Measurements from ENCODE around the gene SMYD2.
A peak's percentile ranks its signal among the peaks of the same experiment; 100 is the strongest.

Gene SMYD2

DNA sequence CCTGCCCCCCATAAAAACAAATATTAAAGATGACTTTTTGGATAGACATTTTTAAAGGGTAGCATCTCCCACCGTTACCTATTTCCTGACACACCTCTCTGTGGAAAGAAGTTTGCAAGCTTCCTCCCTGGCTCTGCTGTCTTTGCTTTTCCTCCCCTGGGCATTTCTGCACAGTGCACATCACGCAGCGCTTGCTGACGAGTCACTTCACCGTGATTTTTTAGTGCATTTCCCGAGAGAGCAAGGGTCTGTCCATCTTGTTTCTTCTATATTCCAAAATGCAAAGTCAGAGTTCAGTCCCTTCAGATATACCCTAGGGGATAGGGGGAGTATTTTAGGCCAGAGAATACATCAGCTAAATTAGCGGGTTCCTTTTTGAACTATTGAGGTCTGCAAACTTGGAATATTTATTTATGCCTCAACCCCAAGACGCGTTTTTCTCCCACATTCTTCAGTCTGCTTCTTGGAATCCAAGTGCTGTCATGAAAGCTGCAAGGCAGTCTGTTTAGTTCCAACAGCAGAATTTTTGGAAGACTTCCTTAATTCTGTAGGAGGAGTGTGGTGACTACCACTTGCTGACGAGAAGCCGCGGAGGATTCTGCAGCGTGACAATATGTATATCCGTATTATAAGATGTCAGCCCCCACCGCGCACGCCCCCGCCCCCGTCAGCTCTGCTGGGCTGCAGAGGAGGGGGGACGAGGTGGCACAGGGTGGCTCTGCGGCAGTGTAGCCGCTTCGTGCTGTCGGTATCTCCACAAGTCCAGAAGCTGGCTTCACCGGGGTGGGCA is 22.4 kb downstream of the SMYD2 start:
- DNase-seq: no peak

DNA sequence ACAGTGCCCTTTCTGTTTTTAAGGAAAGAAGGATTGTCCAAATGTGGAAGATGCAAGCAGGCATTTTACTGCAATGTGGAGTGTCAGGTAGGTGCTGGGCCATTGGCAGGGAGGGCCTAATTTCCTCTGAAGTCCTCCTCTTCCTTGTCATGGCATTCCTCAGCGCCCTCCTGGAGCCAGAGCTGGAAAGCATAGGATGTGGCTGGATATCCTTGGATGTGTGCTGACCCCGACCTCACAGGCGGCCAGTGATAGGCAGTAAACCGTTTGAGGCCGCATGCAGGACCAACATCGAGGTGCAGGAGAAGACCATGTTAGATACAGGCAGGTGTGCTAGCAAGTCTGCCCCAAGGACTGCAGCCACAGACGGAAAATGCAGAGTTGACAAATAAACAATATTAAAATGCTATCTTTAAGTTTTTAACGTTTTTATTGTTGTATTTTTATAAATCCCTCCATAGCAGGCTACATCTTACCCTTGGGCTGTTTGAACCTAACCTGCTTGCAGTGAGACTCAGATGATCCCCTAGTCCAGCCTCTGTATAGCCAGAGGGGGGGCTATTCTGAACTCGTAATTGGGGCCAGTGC is 24.3 kb downstream of the SMYD2 start:
- DNase-seq: no peak

- DNase-seq: no peak
These were observed 25.3 kb downstream of the SMYD2 start for GRCh38 chr1:214306269-214306668.

DNA sequence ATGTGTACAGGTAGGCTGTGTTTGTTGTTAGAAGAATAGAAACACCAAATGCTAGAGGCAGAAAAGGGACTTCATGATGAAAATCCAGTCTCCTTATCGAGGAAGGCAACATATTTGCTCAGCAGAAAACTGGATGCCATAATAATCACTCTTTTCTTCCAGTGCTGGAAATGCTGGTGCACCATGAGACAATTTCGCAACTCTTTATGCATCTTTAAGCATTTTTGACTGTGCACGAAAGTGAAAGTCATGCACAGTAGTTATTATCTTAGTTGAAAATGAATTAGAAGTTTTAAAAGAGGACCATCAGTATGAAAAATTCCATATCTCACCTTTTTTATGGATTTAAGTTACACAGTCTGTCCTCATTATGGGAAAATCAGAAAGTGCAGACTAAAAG is 29.1 kb downstream of the SMYD2 start:
- peak; percentile 78 for DNase-seq

DNA sequence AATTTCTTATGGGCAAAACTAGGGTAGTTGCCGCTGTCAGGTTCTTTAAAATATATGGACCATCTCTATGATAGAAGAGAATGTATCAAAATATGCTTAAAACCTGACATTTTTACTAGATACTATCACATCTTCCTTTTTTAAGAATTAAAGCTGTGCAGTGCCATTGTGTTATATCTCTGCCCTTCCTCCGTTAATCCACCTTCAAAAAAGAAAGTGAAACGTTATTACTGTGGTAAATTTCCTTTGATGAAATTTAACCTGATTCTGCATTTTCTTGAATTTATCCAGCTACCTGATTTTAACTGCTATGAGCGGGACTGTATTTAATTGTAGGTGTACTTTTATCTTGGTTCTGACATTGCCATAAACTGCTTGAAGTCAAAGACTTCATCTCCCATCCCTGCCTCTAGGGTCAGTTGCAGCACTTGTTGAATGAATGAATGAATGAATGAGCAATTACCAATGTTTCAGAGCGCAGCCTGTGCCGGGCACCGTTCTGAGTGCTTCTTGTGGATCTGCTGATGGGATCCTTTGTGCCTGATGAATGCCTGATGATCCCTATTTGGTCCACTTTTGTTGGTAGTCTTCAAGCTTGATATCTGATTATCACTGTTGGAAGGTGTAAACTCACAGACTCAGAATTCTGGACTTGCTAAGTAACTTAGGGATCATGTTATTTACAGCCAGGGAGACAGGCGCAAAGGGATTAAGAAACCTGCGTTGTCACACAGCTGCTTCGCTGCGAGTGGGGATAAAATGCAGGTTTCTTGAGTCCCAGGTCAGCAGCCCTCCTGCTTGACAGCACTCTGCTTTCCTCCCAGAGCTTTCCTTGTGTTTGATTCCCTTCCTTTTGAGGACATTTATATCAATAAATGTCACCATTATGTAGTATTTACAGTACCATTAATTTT is 30.1 kb downstream of the SMYD2 start:
- DNase-seq: peak; percentile 64

GRCh38 chr1:214312530-214313051 is 31.6 kb downstream of the SMYD2 start:
- no peak for DNase-seq

GRCh38 chr1:214314178-214314843 is 33.4 kb downstream of the SMYD2 start:
- no peak for DNase-seq

GRCh38 chr1:214316593-214316992 is 35.6 kb downstream of the SMYD2 start:
- no peak for DNase-seq

DNA sequence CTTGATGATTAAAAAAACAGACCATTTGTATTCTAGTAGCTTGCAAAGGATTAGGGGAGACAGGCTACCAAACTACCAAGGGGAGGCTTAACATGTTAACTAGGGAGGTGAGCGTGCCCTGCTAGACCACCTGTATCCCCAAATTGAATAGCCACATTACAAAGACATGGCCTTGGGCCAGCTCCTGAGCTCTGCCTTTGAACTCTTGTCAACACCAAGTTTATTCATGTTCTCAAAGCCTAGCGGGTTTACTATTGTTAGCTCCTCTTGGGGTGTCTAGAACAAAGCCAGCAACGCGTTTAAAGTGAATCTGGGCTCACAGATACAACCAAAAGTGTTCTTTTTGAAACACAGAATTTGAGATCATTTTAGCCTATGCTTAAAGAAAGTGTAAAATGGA is 36.3 kb downstream of the SMYD2 start:
- DNase-seq: no peak

GRCh38 chr1:214317734-214318133 is 36.8 kb downstream of the SMYD2 start:
- DNase-seq: no peak

GRCh38 chr1:214318356-214318755 is 37.4 kb downstream of the SMYD2 start:
- no peak for DNase-seq

DNA sequence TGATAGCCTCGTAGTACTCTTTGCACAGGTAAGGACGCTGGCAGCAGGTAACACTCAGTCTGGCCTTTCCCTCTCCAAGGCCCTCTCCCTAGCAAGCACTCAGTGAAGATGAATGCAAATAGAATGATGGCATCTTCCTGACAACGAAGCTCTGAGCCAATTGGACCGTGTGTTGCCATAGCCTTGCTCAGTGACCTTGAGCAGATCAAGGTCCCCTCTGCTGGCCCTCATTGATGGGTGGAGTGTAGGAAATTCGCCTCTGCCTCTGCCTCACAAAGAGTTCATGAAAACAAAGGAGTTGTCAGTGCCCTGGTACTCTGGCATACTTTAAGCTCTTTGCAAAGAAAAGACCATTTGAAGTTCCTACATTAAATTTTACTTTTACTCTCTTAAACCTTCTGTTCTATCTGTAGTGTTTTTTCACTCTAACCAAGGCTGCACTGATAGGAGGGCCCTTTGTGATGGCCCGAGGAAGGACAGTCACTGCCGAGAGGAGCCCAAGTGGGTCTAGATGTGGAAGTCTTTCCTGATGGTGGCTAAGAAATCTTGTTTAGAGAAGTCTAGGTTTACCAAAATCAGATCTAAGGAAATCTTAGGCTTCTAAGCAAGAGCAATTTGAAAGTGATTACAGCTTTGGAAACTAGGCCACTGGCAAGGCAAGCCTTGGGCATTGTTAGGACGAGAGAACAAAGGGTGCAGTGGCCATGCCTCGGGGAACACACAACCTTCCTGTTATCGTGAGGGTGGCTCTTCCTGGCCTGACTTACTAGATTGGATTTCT is 38.2 kb downstream of the SMYD2 start:
- no peak for DNase-seq

GRCh38 chr1:214319938-214320337 is 39.0 kb downstream of the SMYD2 start:
- DNase-seq: peak; percentile 7

DNA sequence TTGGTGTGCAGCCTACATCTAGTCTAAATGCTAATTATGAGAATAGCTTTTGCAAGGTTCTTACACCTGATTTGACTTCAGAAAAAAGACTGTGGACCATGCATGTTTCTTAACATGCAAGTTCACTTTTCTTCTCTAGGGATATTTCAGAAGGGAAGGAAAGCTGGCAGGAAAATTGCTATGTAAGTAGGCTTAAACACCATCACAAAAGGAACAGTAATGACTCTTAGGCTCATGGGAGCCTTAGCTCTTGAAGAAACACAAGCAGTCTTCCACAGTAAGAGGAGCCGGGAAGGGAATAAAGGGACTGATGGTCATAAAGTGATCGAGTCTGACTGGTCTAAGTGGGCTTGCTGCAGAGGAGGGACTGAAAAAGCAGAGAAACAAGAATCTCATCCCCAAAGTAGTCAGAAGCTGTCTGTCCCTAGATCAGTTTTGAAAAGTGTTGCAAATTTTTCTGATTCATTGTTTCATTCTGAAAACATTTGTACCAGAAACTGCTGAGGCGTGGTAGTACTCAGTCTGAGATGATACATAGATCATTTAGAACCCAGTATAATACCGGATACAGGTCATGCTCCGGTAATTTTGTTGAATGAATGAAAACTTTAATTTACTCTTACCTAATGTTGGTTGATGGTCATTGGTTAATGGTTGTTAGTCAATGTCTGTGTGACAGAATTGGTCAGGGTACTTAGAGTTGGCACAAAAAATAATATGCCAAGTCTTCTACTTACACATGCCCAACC is 40.9 kb downstream of the SMYD2 start:
- DNase-seq: no peak

DNA sequence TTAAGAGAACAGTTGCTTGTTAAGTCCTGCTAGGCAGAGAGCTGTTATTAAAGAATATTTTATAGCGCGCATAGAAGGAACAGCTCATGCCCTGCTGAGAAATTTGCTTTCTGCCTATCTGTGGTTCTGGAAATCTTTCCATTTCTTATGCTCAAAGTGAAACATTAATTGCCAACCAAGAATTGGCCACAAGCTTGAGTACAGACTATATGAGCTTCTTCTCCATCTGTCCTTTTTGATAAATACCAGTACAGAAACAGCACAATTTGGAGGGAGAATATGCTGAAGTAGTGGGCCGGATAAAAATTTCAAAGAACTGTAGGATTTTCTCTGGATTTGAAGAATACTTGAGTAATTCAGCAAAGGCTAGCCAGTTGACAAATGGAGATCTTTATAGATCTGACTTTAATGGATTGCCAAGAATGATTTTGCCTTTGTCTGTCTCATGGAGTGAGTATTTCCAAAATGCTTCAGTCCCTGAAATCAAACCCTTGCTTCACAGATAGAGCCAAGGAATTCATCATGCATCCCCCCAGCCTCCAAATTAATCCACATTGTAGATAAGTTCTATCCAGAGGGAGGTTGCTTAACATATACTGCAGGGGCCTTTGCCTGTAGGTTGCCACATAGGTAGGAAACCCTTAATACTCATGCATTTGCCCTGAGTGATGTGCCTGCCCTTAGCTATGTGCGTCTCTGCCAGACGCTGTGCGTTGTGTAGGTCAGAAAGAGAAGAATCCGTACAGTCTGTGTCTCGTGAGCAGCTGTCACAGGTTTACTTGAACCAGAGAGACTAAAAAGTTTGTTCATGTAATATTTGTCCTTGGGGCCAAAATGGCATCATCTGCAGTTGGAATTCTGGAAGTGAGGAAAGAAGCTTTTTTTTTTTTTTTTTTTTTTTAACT is 44.2 kb downstream of the SMYD2 start:
- no peak for DNase-seq

DNA sequence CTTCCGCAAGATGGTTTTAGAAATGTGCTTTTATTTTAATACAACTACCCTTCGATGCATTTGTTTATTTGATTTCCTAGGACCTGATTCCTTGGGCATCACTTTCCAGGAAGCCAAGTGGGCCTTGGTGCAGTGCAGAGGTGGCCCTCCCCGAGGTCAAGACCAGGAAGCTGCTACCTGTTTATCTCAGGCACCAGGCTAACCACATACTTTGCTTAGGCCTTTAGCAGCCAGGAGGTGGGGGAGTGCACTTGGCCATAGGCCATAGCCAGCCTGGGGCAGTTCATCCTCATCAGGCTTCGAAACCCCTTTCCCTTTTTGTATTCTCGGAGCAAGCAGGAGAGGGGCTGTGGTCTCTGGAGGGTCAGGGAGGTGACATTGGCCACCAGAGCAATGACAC is 45.4 kb downstream of the SMYD2 start:
- DNase-seq: peak; percentile 77

DNA sequence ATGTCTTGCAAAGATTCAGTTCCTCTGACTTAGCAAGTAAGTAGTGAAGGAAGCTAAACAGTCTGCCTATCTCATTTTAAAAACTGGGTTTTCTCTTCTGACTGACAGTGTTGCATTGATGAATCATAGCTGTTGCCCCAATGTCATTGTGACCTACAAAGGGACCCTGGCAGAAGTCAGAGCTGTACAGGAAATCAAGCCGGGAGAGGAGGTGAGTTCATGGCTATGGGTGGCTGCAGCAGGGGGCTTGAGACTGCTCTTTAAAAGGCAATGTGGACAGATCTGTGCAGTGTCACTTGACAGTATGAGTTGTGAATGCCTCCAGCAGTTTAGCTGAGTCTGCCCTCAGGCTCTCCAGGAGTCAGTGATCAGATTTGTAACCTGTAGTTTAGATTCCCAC is 46.6 kb downstream of the SMYD2 start:
- peak; percentile 61 for DNase-seq

DNA sequence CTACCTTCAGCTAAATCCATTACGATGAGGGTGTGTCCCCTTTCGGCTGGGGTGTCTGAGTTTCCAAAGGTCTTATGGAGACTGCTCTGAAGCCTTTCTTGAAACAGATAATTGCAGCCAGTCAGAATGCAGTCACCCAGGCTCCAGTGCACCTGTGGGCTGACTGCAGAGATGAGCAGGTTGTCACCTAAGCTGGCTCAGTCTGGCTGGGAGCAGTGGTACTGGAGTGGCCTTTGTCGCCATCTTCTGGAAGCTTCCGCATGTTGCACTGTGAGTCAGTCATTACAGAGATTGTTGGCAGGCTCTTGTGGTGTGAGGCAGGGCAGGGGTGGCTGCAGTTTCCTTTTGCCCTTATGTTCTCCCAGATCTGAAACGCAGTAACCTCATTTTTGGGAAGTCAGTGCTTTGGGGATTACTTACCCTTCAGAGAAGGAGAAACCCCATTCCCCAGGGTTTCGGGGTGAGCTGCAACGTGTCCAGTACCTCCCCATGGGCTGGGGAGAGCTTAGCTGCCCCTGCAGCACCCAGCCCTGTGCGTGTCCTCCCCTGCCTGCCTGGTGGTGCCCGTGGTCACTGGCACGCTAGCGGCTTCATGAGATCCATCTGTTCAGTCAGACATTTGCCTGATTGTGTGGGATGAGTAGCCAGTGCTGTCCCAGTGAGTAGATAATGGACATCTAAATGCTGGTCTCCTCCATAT is 48.0 kb downstream of the SMYD2 start:
- peak; percentile 85 for DNase-seq

DNA sequence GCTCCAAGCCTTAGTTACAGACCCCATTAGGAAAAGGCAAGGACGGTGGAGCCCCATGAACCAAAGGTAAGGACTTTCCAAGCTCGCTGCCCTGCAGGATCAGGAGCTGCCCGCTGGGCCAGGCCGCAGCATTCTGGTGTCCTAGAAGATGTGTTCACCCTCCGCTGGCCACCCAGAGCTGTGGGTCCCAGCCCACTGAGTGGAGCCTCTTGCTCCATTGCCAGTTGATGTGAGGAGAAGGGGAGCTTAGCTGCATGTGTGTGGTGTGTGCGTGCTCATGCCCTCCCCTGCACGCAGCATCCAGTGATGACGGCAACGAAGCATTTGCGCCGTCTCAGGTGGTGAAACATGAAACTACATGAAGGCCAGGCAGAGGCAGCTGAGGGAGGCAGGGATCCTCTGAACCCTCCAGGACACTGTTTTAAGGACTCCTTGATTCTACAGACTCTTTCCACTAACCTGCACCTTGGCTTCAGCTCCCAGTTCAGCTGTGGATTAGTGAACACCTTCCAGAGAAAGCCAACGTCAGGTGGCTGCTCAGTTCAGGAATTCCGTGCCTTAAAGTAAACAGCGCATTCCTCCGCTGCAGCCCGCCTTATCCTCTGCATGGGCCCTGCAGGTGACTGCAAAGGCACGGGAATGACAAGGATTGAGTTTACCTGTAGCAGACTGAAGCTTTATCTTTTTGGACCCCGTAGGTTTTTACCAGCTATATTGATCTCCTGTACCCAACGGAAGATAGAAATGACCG is 48.7 kb downstream of the SMYD2 start:
- no peak for DNase-seq
